Ovary (tissue), 3 donors: ENCODE measurements around the gene BUB1B.

Experiments
- EP300 ChIP-seq: sonication (generic); formaldehyde crosslinking; IDR thresholded peaks from one replicate; pipeline ENCODE4 v1.6.1; 2017; ENCODE audit warnings: antibody characterized with exemption
- POLR2A ChIP-seq: fragments of 450-650 bp; IDR thresholded peaks from one replicate; pipeline ENCODE4 v1.6.1; 2017; ENCODE audit warnings: antibody characterized with exemption, mild to moderate bottlenecking, moderate library complexity
- TF ChIP-seq, protein P1 (sequence below), 3 donors: fragments of 450-650 bp in 2 of 3; fragments of 200-600 bp in 1 of 3; IDR thresholded peaks; one replicate each; pipeline versions ENCODE4 v1.5.1 to v1.8.0; 2016 to 2022; ENCODE audit warnings: antibody characterized with exemption in 3 of 3, mild to moderate bottlenecking in 1 of 3
- donor health status: DM: no; HTN: no; CAD: no.

- TF ChIP-seq, protein P1, sequence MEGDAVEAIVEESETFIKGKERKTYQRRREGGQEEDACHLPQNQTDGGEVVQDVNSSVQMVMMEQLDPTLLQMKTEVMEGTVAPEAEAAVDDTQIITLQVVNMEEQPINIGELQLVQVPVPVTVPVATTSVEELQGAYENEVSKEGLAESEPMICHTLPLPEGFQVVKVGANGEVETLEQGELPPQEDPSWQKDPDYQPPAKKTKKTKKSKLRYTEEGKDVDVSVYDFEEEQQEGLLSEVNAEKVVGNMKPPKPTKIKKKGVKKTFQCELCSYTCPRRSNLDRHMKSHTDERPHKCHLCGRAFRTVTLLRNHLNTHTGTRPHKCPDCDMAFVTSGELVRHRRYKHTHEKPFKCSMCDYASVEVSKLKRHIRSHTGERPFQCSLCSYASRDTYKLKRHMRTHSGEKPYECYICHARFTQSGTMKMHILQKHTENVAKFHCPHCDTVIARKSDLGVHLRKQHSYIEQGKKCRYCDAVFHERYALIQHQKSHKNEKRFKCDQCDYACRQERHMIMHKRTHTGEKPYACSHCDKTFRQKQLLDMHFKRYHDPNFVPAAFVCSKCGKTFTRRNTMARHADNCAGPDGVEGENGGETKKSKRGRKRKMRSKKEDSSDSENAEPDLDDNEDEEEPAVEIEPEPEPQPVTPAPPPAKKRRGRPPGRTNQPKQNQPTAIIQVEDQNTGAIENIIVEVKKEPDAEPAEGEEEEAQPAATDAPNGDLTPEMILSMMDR (IDR thresholded peaks at IDR 0.05) = no peak
- TF ChIP-seq EP300 (no peak), POLR2A (no peak)
Observed at GRCh38 chr15:40128766-40129660, 31.9 kb upstream of the BUB1B start.
